ENCODE results near the gene KCNMB3. TPM values are rescaled to one million over a fixed set of nuclear protein-coding genes. Genes with fewer than 3 reads are reported as not detected.
A peak's percentile ranks its signal among the peaks of the same experiment; 100 is the strongest.

Gene KCNMB3
- total and polyA plus RNA-seq, 7 experiments from 2014 or later, result 0.23 to 1.6 (median 0.79) TPM

GRCh38 chr3:179236669-179237301 is 14.1 kb downstream of the KCNMB3 start:
- peak; percentile 51 for ATAC-seq
- Histone ChIP-seq H3K4me1 (ENCODE audit: control insufficient read depth in 2 of 2, insufficient read depth in 2 of 2, low read length in 2 of 2) (no peaks in the 10 kb centered on the region), H3K4me3 (ENCODE audit: low read length) (no peak overlapping the region), H3K9me3 (ENCODE audit: control insufficient read depth in 2 of 3, low read length in 3 of 3) (no peaks in the 10 kb centered on the region), H3K36me3 (ENCODE audit: control insufficient read depth in 2 of 3, insufficient read depth in 3 of 3, low read length in 3 of 3) (peaks cover 0 to 6% (median 3%) of the 10 kb centered on the region in 3 experiments), H3K27me3 (ENCODE audit: control insufficient read depth in 2 of 2, insufficient read depth in 2 of 2, low read length in 2 of 2) (no peaks in the 10 kb centered on the region), H3K27ac (ENCODE audit: low read depth, low read length) (no peak overlapping the region)
- Mint-ChIP-seq H3K9me3 (no peaks in the 10 kb centered on the region), H3K4me3 (no peak overlapping the region), H3K36me3 (peaks cover 4 to 22% (median 14%) of the 10 kb centered on the region in 5 donors), H3K27me3 (no peaks in the 10 kb centered on the region), H3K27ac (peak overlapping the region in 6 of 9 donors; percentile 6 to 64 (median 32)), H3K4me1 (peaks cover 4 to 13% (median 5%) of the 10 kb centered on the region in 7 donors)
- no peak for DNase-seq
- intact Hi-C loops (cut with micrococcal nuclease), result no loop called here
- ChIA-PET POLR2A (no interaction called here), CTCF (no interaction called here)

GRCh38 chr3:179234199-179234598 is 16.7 kb downstream of the KCNMB3 start:
- no peaks in the 10 kb centered on the region for H3K9me3 Mint-ChIP-seq
- H3K4me1 Mint-ChIP-seq, result peaks cover 4 to 13% (median 5%) of the 10 kb centered on the region in 7 donors
- H3K27ac Mint-ChIP-seq, result no peak overlapping the region
- no peak for DNase-seq
- Histone ChIP-seq H3K36me3 (ENCODE audit: control insufficient read depth in 2 of 3, insufficient read depth in 3 of 3, low read length in 3 of 3) (peaks cover 0 to 16% (median 3%) of the 10 kb centered on the region in 3 experiments), H3K27me3 (ENCODE audit: control insufficient read depth in 2 of 2, insufficient read depth in 2 of 2, low read length in 2 of 2) (no peaks in the 10 kb centered on the region), H3K27ac (ENCODE audit: low read depth, low read length) (no peak overlapping the region), H3K9me3 (ENCODE audit: control insufficient read depth in 2 of 3, low read length in 3 of 3) (no peaks in the 10 kb centered on the region), H3K4me1 (ENCODE audit: control insufficient read depth in 2 of 2, insufficient read depth in 2 of 2, low read length in 2 of 2) (no peaks in the 10 kb centered on the region), H3K4me3 (ENCODE audit: low read length) (no peak overlapping the region)
- ATAC-seq, result no peak
- H3K36me3 Mint-ChIP-seq, result peaks cover 6 to 37% (median 27%) of the 10 kb centered on the region in 5 donors
- no peaks in the 10 kb centered on the region for H3K27me3 Mint-ChIP-seq
- POLR2A ChIA-PET, result no interaction called here
- CTCF ChIA-PET, result interaction anchor here (0.8 kb wide), 1 partner anchor 798 kb away, joined by 3 read pairs; no protein-coding TSS in a partner anchor
- intact Hi-C loops (cut with micrococcal nuclease), result no loop called here
- no peak overlapping the region for H3K4me3 Mint-ChIP-seq

GRCh38 chr3:179233043-179233442 is 17.9 kb downstream of the KCNMB3 start:
- ATAC-seq, result no peak
- Mint-ChIP-seq H3K27ac (peak overlapping the region in 1 of 9 donors; percentile 30), H3K36me3 (peaks cover 6 to 40% (median 27%) of the 10 kb centered on the region in 5 donors), H3K9me3 (no peaks in the 10 kb centered on the region), H3K4me1 (peaks cover 4 to 13% (median 5%) of the 10 kb centered on the region in 7 donors), H3K4me3 (no peak overlapping the region), H3K27me3 (no peaks in the 10 kb centered on the region)
- H3K27ac ChIP-seq (ENCODE audit: low read depth, low read length), result no peak overlapping the region
- H3K4me1 ChIP-seq (ENCODE audit: control insufficient read depth in 2 of 2, insufficient read depth in 2 of 2, low read length in 2 of 2), result no peaks in the 10 kb centered on the region
- intact Hi-C loops (cut with micrococcal nuclease), result no loop called here
- H3K27me3 ChIP-seq (ENCODE audit: control insufficient read depth in 2 of 2, insufficient read depth in 2 of 2, low read length in 2 of 2), result no peaks in the 10 kb centered on the region
- H3K36me3 ChIP-seq (ENCODE audit: control insufficient read depth in 2 of 3, insufficient read depth in 3 of 3, low read length in 3 of 3), result peaks cover 0 to 22% (median 3%) of the 10 kb centered on the region in 3 experiments
- H3K4me3 ChIP-seq (ENCODE audit: low read length), result no peak overlapping the region
- DNase-seq, result no peak
- ChIA-PET CTCF (no interaction called here), POLR2A (no interaction called here)
- no peaks in the 10 kb centered on the region for H3K9me3 ChIP-seq (ENCODE audit: control insufficient read depth in 2 of 3, low read length in 3 of 3)

- intact Hi-C loops (cut with micrococcal nuclease), result no loop called here
- POLR2A ChIA-PET, result no interaction called here
- Histone ChIP-seq H3K27ac (ENCODE audit: low read depth, low read length) (no peak overlapping the region), H3K4me1 (ENCODE audit: control insufficient read depth in 2 of 2, insufficient read depth in 2 of 2, low read length in 2 of 2) (no peaks in the 10 kb centered on the region), H3K4me3 (ENCODE audit: low read length) (no peak overlapping the region), H3K36me3 (ENCODE audit: control insufficient read depth in 2 of 3, insufficient read depth in 3 of 3, low read length in 3 of 3) (peaks cover 0 to 49% (median 3%) of the 10 kb centered on the region in 3 experiments), H3K27me3 (ENCODE audit: control insufficient read depth in 2 of 2, insufficient read depth in 2 of 2, low read length in 2 of 2) (no peaks in the 10 kb centered on the region), H3K9me3 (ENCODE audit: control insufficient read depth in 2 of 3, low read length in 3 of 3) (no peaks in the 10 kb centered on the region)
- Mint-ChIP-seq H3K4me3 (no peak overlapping the region), H3K9me3 (no peaks in the 10 kb centered on the region), H3K27me3 (no peaks in the 10 kb centered on the region), H3K27ac (no peak overlapping the region), H3K4me1 (peaks cover 0 to 6% (median 0%) of the 10 kb centered on the region in 7 donors), H3K36me3 (peaks cover 0 to 45% (median 29%) of the 10 kb centered on the region in 5 donors)
- CTCF ChIA-PET, result interaction anchor here (0.6 kb wide), 1 partner anchor 20 kb away, joined by 3 read pairs; no protein-coding TSS in a partner anchor
- DNase-seq (no peak), ATAC-seq (no peak)
These were observed 21.7 kb downstream of the KCNMB3 start for GRCh38 chr3:179229177-179229576.

- H3K27me3 ChIP-seq (ENCODE audit: control insufficient read depth in 2 of 2, insufficient read depth in 2 of 2, low read length in 2 of 2), result no peaks in the 10 kb centered on the region
- ATAC-seq (no peak), DNase-seq (no peak)
- H3K4me3 ChIP-seq (ENCODE audit: low read length), result no peak overlapping the region
- peaks cover 0 to 56% (median 2%) of the 10 kb centered on the region in 3 experiments for H3K36me3 ChIP-seq (ENCODE audit: control insufficient read depth in 2 of 3, insufficient read depth in 3 of 3, low read length in 3 of 3)
- H3K9me3 Mint-ChIP-seq, result no peaks in the 10 kb centered on the region
- H3K4me1 Mint-ChIP-seq, result peaks cover 0 to 5% (median 0%) of the 10 kb centered on the region in 7 donors
- H3K27me3 Mint-ChIP-seq, result no peaks in the 10 kb centered on the region
- peaks cover 0 to 44% (median 27%) of the 10 kb centered on the region in 5 donors for H3K36me3 Mint-ChIP-seq
- intact Hi-C loops (cut with micrococcal nuclease), result no loop called here
- H3K9me3 ChIP-seq (ENCODE audit: control insufficient read depth in 2 of 3, low read length in 3 of 3), result no peaks in the 10 kb centered on the region
- ChIA-PET POLR2A (no interaction called here), CTCF (no interaction called here)
- H3K27ac Mint-ChIP-seq, result peak overlapping the region in 2 of 9 donors; percentile 28 to 50
- H3K4me1 ChIP-seq (ENCODE audit: control insufficient read depth in 2 of 2, insufficient read depth in 2 of 2, low read length in 2 of 2), result no peaks in the 10 kb centered on the region
- no peak overlapping the region for H3K27ac ChIP-seq (ENCODE audit: low read depth, low read length)
- no peak overlapping the region for H3K4me3 Mint-ChIP-seq
These were observed 23.6 kb downstream of the KCNMB3 start for GRCh38 chr3:179227349-179227748.

- CTCF ChIA-PET, result no interaction called here
- POLR2A ChIA-PET, result no interaction called here
- H3K4me1 Mint-ChIP-seq, result peaks cover 0 to 4% (median 0%) of the 10 kb centered on the region in 7 donors
- intact Hi-C loops (cut with micrococcal nuclease), result no loop called here
- Histone ChIP-seq H3K27me3 (ENCODE audit: control insufficient read depth in 2 of 2, insufficient read depth in 2 of 2, low read length in 2 of 2) (no peaks in the 10 kb centered on the region), H3K4me3 (ENCODE audit: low read length) (no peak overlapping the region), H3K4me1 (ENCODE audit: control insufficient read depth in 2 of 2, insufficient read depth in 2 of 2, low read length in 2 of 2) (no peaks in the 10 kb centered on the region), H3K27ac (ENCODE audit: low read depth, low read length) (no peak overlapping the region), H3K36me3 (ENCODE audit: control insufficient read depth in 2 of 3, insufficient read depth in 3 of 3, low read length in 3 of 3) (peaks cover 0 to 54% (median 4%) of the 10 kb centered on the region in 3 experiments), H3K9me3 (ENCODE audit: control insufficient read depth in 2 of 3, low read length in 3 of 3) (no peaks in the 10 kb centered on the region)
- no peaks in the 10 kb centered on the region for H3K9me3 Mint-ChIP-seq
- H3K4me3 Mint-ChIP-seq, result no peak overlapping the region
- H3K36me3 Mint-ChIP-seq, result peaks cover 0 to 30% (median 12%) of the 10 kb centered on the region in 5 donors
- H3K27ac Mint-ChIP-seq, result peak overlapping the region in 3 of 9 donors; percentile 24 to 49 (median 40)
- ATAC-seq, result no peak
- no peak for DNase-seq
- H3K27me3 Mint-ChIP-seq, result no peaks in the 10 kb centered on the region
These were observed 26.3 kb downstream of the KCNMB3 start for GRCh38 chr3:179224584-179224983.

GRCh38 chr3:179223548-179223947 is 27.4 kb downstream of the KCNMB3 start:
- Histone ChIP-seq H3K9me3 (ENCODE audit: control insufficient read depth in 2 of 3, low read length in 3 of 3) (no peaks in the 10 kb centered on the region), H3K4me3 (ENCODE audit: low read length) (no peak overlapping the region), H3K36me3 (ENCODE audit: control insufficient read depth in 2 of 3, insufficient read depth in 3 of 3, low read length in 3 of 3) (peaks cover 0 to 48% (median 4%) of the 10 kb centered on the region in 3 experiments), H3K27ac (ENCODE audit: low read depth, low read length) (no peak overlapping the region), H3K4me1 (ENCODE audit: control insufficient read depth in 2 of 2, insufficient read depth in 2 of 2, low read length in 2 of 2) (no peaks in the 10 kb centered on the region), H3K27me3 (ENCODE audit: control insufficient read depth in 2 of 2, insufficient read depth in 2 of 2, low read length in 2 of 2) (no peaks in the 10 kb centered on the region)
- POLR2A ChIA-PET, result no interaction called here
- Mint-ChIP-seq H3K4me3 (no peak overlapping the region), H3K9me3 (no peaks in the 10 kb centered on the region), H3K27ac (peak overlapping the region in 3 of 9 donors; percentile 8 to 72 (median 44)), H3K4me1 (peaks cover 0 to 4% (median 0%) of the 10 kb centered on the region in 7 donors), H3K36me3 (peaks cover 0 to 30% (median 14%) of the 10 kb centered on the region in 5 donors), H3K27me3 (no peaks in the 10 kb centered on the region)
- ATAC-seq (no peak), DNase-seq (no peak)
- CTCF ChIA-PET, result no interaction called here
- intact Hi-C loops (cut with micrococcal nuclease), result no loop called here
